Pancreas (tissue), 10 donors: ENCODE measurements around the gene RASGRF1. TPM values are rescaled to one million over a fixed set of nuclear protein-coding genes. Genes with fewer than 3 reads are reported as not detected.

ENCODE experiments used
- ATAC-seq, 4 donors: fragments of 200-7000 bp; cut with Tn5 transposase; one replicate each; pipeline versions ENCODE4 v1.8.0 to v1.9.1; 2020; ENCODE audit warnings: mild to moderate bottlenecking in 4 of 4, moderate library complexity in 4 of 4
- DNase-seq, 6 donors: peaks; one replicate each; pipeline ENCODE4 v3.0.0-alpha.2; 2020
- FAIRE-seq: peaks from 2 replicates; lab custom pipeline; 2012; peaks lifted over from hg19 to GRCh38; lab: Jason Lieb, UNC
- H3K27ac ChIP-seq, 4 donors: fragments of 200-600 bp; sonication (generic); 1 replicate in 3 of 4; 2 replicates in 1 of 4; pipeline versions ENCODE4 v1.5.0 to v1.8.0; 2020
- H3K27me3 ChIP-seq, 4 donors: fragments of 200-600 bp; one replicate each; pipeline ENCODE4 v1.8.0; 2021
- H3K36me3 ChIP-seq, 3 donors: fragments of 200-600 bp; sonication (generic) in 1 of 3; one replicate each; pipeline versions ENCODE4 v1.5.0 to v1.8.0; 2020 to 2021
- H3K4me1 ChIP-seq, 3 donors: fragments of 200-600 bp; one replicate each; pipeline ENCODE4 v1.8.0; 2021
- H3K4me3 ChIP-seq, 4 donors: fragments of 200-600 bp; sonication (generic) in 2 of 4; one replicate each; pipeline versions ENCODE4 v1.5.0 to v1.8.0; 2020 to 2021
- H3K9me3 ChIP-seq, 4 donors: fragments of 200-600 bp; one replicate each; pipeline ENCODE4 v1.8.0; 2021
- WGBS, 2 donors: extraction: QIAGEN DNeasy Blood & Tissue Kit; methylation state at CpG; one replicate each; pipeline ENCODE4 v1.1.7; 2013; 5-methylcytosine and 5-hydroxymethylcytosine counted together
- intact Hi-C, 3 donors: fragments of 100-400 bp; cut with DNase I; formaldehyde crosslinking; loops; one replicate each; pipeline versions ENCODE4 v1.11.1 to v1.14.2; 2022
- polyA plus RNA-seq, 2 donors: library from polyadenylated mRNA; stranded (reverse); fragments of 200-250 nt; gene quantifications; one replicate each; pipeline ENCODE4 v1.2.3, GENCODE V29; 2013
- total RNA-seq, 6 donors: library from RNA; stranded (reverse); fragmentation: NEBNext Ultra II Directional in 4 of 6; extraction: Animal tissue kit (Norgen Biotek cat#: 25700) in 4 of 6; gene quantifications; one replicate each; pipeline versions ENCODE4 v1.2.1 to v1.2.4, GENCODE V29; 2021 to 2023
- TF ChIP-seq, protein P1 (sequence below), 4 donors: fragments of 200-600 bp; sonication (generic) in 3 of 4; IDR thresholded peaks; one replicate each; pipeline versions ENCODE4 v1.5.0 to v1.8.0; 2021; ENCODE audit warnings: antibody characterized with exemption in 4 of 4
- donor health status: healthy with polysubstance abuse.
- donor health status: DM: no; HTN: no; CAD: no; lungs with moderate emphysema.
- donor health status: DM: no; HTN: no; CAD: no.
- donor health status: control.
- donor health status: control.
- donor health status: Bipolar disorder and iron deficiency.
- donor health status: DM: yes; HTN: yes; CAD: no.
- donor health status: DM: no; HTN: no; CAD: no.
- donor health status: DM: no; HTN: no; CAD: no.
- donor health status: DM: yes; HTN: yes; CAD: no.

The RASGRF1 gene
- total and polyA plus RNA-seq, 8 donors = 0.35 to 8.4 (median 2.1) TPM

DNA sequence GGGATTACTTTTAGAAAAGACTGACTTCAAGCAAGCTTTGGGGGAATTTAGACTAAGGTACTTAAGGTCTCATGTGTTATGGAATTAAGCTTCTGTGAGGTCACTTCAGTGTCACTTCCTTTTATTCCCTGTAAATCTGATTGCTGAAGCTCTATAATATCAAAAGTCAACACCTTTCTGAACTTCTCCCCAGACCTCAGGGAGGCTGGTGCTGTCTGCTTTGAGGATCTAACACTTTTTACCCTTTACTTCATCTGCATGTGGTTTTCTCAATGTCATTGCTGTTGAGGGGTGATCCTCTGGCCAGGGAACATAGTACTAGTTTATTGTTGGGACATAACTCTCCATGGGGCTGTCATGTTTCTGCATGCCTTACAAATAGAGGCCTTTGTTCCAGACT is 41.8 kb upstream of the RASGRF1 start:
- no peaks in the 10 kb centered on the region for H3K36me3 ChIP-seq
- H3K9me3 ChIP-seq = no peaks in the 10 kb centered on the region
- DNase-seq (no peak), ATAC-seq (no peak), FAIRE-seq (no peak)
- H3K27ac ChIP-seq = no peak overlapping the region
- H3K4me3 ChIP-seq = no peak overlapping the region
- TF ChIP-seq, protein P1, sequence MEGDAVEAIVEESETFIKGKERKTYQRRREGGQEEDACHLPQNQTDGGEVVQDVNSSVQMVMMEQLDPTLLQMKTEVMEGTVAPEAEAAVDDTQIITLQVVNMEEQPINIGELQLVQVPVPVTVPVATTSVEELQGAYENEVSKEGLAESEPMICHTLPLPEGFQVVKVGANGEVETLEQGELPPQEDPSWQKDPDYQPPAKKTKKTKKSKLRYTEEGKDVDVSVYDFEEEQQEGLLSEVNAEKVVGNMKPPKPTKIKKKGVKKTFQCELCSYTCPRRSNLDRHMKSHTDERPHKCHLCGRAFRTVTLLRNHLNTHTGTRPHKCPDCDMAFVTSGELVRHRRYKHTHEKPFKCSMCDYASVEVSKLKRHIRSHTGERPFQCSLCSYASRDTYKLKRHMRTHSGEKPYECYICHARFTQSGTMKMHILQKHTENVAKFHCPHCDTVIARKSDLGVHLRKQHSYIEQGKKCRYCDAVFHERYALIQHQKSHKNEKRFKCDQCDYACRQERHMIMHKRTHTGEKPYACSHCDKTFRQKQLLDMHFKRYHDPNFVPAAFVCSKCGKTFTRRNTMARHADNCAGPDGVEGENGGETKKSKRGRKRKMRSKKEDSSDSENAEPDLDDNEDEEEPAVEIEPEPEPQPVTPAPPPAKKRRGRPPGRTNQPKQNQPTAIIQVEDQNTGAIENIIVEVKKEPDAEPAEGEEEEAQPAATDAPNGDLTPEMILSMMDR (IDR thresholded peaks at IDR 0.05) = no peak
- no peaks in the 10 kb centered on the region for H3K4me1 ChIP-seq
- H3K27me3 ChIP-seq = no peaks in the 10 kb centered on the region
- intact Hi-C loops = no loop called here

GRCh38 chr15:79130535-79131130 is 40.1 kb upstream of the RASGRF1 start:
- WGBS, 2 donors = 44 to 53% methylated on average over 4 of the region's 4 CpGs
- Histone ChIP-seq H3K27me3 (no peaks in the 10 kb centered on the region), H3K9me3 (no peaks in the 10 kb centered on the region), H3K27ac (no peak overlapping the region), H3K4me1 (no peaks in the 10 kb centered on the region), H3K4me3 (no peak overlapping the region), H3K36me3 (no peaks in the 10 kb centered on the region)
- DNase-seq = no peak
- TF ChIP-seq, protein P1 (IDR thresholded peaks at IDR 0.05) = no peak
- no peak for ATAC-seq
- FAIRE-seq = no peak
- intact Hi-C loops = no loop called here

DNA sequence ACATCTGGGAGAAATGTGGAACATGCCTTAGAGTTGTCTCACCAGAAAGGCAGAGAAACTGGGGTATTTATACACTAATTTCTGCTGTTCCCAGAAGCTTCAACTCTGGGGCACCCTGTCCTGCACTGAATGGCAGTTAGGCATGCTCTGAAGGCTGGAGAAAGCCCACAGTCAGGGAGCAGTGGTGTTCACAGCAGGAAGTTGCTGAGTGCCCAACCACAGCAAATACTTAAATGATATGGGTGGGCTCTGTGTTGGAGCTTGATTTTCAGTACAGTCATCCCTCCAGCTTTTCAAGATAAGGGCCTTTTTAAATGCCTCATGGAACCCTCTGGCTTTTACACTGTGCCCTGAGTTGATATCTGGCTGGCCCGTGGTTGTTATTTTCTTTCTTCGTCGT is 38.7 kb upstream of the RASGRF1 start:
- Histone ChIP-seq H3K27ac (no peak overlapping the region), H3K36me3 (no peaks in the 10 kb centered on the region), H3K9me3 (no peaks in the 10 kb centered on the region), H3K4me1 (no peaks in the 10 kb centered on the region), H3K4me3 (no peak overlapping the region), H3K27me3 (no peaks in the 10 kb centered on the region)
- TF ChIP-seq, protein P1 (IDR thresholded peaks at IDR 0.05) = no peak
- intact Hi-C loops = no loop called here
- ATAC-seq = no peak
- no peak for FAIRE-seq
- DNase-seq = no peak
- 72 to 83% methylated on average over 3 of the region's 3 CpGs for WGBS, 2 donors

DNA sequence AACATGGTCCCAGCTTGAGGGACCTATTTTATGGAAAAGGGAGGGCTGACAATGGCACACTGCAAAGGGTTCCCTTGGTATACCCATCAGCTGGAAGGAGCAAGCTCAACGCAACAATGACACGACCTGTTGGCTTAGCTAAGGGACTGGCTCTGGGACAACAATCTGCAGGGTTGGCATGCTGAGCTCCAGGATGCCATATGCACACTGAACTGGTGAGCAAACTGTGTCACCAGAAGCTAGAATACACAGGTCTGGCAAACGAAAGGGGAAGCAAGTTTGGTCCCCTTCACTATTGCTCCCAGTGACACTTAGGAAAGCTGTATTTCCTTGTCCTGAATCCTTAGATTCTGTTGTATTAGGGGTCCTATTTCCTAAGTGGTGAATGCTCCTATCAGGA is 38.0 kb upstream of the RASGRF1 start:
- no peak overlapping the region for H3K27ac ChIP-seq
- no peaks in the 10 kb centered on the region for H3K27me3 ChIP-seq
- H3K4me3 ChIP-seq = no peak overlapping the region
- H3K4me1 ChIP-seq = no peaks in the 10 kb centered on the region
- no peaks in the 10 kb centered on the region for H3K9me3 ChIP-seq
- intact Hi-C loops = no loop called here
- TF ChIP-seq, protein P1 (IDR thresholded peaks at IDR 0.05) = no peak
- no peaks in the 10 kb centered on the region for H3K36me3 ChIP-seq
- FAIRE-seq (no peak), DNase-seq (no peak), ATAC-seq (no peak)
- 56% methylated on average over 3 of the region's 3 CpGs for WGBS, 2 donors

GRCh38 chr15:79124388-79124787 is 33.8 kb upstream of the RASGRF1 start:
- WGBS, 2 donors = 35 to 40% methylated on average over 3 of the region's 3 CpGs
- Histone ChIP-seq H3K9me3 (no peaks in the 10 kb centered on the region), H3K4me1 (no peaks in the 10 kb centered on the region), H3K36me3 (no peaks in the 10 kb centered on the region), H3K27me3 (no peaks in the 10 kb centered on the region), H3K27ac (no peak overlapping the region), H3K4me3 (no peak overlapping the region)
- DNase-seq (no peak), ATAC-seq (no peak), FAIRE-seq (no peak)
- intact Hi-C loops = no loop called here
- TF ChIP-seq, protein P1 (IDR thresholded peaks at IDR 0.05) = no peak
